Measurements from ENCODE around the gene IRF2.

- TF ChIP-seq CTCF (IDR thresholded peaks at IDR 0.05) (no peak), POLR2A (IDR thresholded peaks at IDR 0.05) (no peak)
Measured at GRCh38 chr4:184451726-184452125, 22.6 kb downstream of the IRF2 start.

Measured in adrenal gland (tissue), 5 donors.